ENCODE results near the gene PBX3.

DNA sequence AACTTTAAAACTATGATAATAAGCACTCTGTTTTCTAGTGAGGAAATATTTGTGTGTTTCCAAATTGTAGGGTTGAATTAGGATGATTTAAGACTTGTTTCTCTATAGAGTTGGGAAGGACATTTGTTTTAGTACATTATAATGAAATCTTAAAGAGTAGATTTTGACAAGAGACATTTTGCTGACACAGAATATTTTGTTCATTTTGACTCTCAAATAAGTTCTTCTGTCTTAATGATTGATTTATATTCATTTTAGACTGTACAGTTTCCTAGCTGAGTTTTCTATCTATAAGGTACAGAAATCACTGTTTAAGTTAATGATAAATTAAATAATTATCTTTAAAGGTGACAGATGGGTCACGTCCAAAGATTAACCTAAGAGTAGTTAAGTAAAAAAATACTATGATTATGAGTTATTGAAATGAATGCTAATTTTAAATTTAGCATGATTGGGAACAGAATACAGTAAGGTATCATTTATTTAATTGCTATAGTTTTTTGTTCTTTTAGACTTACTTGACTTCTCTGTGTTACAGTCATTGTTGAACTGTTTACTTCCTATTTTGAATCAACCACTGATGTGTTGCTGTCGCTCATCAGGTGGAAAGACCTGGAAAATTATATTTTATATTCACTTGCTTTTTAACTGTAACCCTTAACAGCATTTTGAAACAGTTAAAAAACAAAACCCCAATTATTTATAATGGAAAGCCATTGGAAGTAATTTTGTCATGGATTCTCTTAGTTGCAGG is 19.5 kb downstream of the PBX3 start:
- TF ChIP-seq, protein P1, sequence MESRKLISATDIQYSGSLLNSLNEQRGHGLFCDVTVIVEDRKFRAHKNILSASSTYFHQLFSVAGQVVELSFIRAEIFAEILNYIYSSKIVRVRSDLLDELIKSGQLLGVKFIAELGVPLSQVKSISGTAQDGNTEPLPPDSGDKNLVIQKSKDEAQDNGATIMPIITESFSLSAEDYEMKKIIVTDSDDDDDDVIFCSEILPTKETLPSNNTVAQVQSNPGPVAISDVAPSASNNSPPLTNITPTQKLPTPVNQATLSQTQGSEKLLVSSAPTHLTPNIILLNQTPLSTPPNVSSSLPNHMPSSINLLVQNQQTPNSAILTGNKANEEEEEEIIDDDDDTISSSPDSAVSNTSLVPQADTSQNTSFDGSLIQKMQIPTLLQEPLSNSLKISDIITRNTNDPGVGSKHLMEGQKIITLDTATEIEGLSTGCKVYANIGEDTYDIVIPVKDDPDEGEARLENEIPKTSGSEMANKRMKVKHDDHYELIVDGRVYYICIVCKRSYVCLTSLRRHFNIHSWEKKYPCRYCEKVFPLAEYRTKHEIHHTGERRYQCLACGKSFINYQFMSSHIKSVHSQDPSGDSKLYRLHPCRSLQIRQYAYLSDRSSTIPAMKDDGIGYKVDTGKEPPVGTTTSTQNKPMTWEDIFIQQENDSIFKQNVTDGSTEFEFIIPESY (IDR thresholded peaks at IDR 0.05): no peak
- TF ChIP-seq, protein P2, sequence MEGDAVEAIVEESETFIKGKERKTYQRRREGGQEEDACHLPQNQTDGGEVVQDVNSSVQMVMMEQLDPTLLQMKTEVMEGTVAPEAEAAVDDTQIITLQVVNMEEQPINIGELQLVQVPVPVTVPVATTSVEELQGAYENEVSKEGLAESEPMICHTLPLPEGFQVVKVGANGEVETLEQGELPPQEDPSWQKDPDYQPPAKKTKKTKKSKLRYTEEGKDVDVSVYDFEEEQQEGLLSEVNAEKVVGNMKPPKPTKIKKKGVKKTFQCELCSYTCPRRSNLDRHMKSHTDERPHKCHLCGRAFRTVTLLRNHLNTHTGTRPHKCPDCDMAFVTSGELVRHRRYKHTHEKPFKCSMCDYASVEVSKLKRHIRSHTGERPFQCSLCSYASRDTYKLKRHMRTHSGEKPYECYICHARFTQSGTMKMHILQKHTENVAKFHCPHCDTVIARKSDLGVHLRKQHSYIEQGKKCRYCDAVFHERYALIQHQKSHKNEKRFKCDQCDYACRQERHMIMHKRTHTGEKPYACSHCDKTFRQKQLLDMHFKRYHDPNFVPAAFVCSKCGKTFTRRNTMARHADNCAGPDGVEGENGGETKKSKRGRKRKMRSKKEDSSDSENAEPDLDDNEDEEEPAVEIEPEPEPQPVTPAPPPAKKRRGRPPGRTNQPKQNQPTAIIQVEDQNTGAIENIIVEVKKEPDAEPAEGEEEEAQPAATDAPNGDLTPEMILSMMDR (IDR thresholded peaks at IDR 0.05; ENCODE audit: low read depth, low read length, missing input control): no peak
- TF ChIP-seq JUND (IDR thresholded peaks at IDR 0.05): no peak
- no peak for TF ChIP-seq YY1 (IDR thresholded peaks at IDR 0.05)
- TF ChIP-seq, protein P3, sequence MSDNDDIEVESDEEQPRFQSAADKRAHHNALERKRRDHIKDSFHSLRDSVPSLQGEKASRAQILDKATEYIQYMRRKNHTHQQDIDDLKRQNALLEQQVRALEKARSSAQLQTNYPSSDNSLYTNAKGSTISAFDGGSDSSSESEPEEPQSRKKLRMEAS (IDR thresholded peaks at IDR 0.05): no peak
- no peak for TF ChIP-seq SP1 (IDR thresholded peaks at IDR 0.05)
- TF ChIP-seq HNF4G (IDR thresholded peaks at IDR 0.05): no peak
- TF ChIP-seq, protein P4, sequence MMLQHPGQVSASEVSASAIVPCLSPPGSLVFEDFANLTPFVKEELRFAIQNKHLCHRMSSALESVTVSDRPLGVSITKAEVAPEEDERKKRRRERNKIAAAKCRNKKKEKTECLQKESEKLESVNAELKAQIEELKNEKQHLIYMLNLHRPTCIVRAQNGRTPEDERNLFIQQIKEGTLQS (IDR thresholded peaks at IDR 0.05): no peak
- no peak for TF ChIP-seq RAD21 (IDR thresholded peaks at IDR 0.05)
- TF ChIP-seq, protein P5, sequence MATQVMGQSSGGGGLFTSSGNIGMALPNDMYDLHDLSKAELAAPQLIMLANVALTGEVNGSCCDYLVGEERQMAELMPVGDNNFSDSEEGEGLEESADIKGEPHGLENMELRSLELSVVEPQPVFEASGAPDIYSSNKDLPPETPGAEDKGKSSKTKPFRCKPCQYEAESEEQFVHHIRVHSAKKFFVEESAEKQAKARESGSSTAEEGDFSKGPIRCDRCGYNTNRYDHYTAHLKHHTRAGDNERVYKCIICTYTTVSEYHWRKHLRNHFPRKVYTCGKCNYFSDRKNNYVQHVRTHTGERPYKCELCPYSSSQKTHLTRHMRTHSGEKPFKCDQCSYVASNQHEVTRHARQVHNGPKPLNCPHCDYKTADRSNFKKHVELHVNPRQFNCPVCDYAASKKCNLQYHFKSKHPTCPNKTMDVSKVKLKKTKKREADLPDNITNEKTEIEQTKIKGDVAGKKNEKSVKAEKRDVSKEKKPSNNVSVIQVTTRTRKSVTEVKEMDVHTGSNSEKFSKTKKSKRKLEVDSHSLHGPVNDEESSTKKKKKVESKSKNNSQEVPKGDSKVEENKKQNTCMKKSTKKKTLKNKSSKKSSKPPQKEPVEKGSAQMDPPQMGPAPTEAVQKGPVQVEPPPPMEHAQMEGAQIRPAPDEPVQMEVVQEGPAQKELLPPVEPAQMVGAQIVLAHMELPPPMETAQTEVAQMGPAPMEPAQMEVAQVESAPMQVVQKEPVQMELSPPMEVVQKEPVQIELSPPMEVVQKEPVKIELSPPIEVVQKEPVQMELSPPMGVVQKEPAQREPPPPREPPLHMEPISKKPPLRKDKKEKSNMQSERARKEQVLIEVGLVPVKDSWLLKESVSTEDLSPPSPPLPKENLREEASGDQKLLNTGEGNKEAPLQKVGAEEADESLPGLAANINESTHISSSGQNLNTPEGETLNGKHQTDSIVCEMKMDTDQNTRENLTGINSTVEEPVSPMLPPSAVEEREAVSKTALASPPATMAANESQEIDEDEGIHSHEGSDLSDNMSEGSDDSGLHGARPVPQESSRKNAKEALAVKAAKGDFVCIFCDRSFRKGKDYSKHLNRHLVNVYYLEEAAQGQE (IDR thresholded peaks at IDR 0.05): no peak
- no peak for TF ChIP-seq RXRA (IDR thresholded peaks at IDR 0.05)
- TF ChIP-seq EGR1 (IDR thresholded peaks at IDR 0.05; ENCODE audit: low read depth in 2 of 2): no peak
- TF ChIP-seq TAF1 (conservative IDR thresholded peaks at IDR 0.05): no peak
- no peak for TF ChIP-seq GABPA (IDR thresholded peaks at IDR 0.05 in 1 of 2, conservative IDR thresholded peaks at IDR 0.05 in 1 of 2)
